H1 (cell line): Measurements from ENCODE around the gene GPRASP2.

Experiments used
- ASH2L ChIP-seq: fragments of 200-600, 300-600 bp; sonication (generic); IDR thresholded peaks from one replicate; pipeline ENCODE4 v1.7.1; 2017; ENCODE audit warnings: low read length
- CBX5 ChIP-seq: fragments of 300-800, 300-1000 bp; sonication (generic); IDR thresholded peaks from 2 replicates; pipeline ENCODE4 v1.7.1; 2016; ENCODE audit warnings: antibody characterized with exemption, low read length, low read depth
- CTCF ChIP-seq, 3 experiments: IDR thresholded peaks; 1 replicate in 2 of 3; 2 replicates in 1 of 3; pipeline versions ENCODE4 v1.5.1 to v1.6.1; 2011; ENCODE audit warnings: low read length in 3 of 3, mild to moderate bottlenecking in 3 of 3, inconsistent platforms in 2 of 3, low read depth in 1 of 3, moderate library complexity in 1 of 3; ENCODE audit not compliant: insufficient read depth in 1 of 3; ENCODE audit errors: control extremely low read depth in 1 of 3
- EZH2 ChIP-seq: fragments of 200-600 bp; sonication (generic); IDR thresholded peaks from 2 replicates; pipeline ENCODE4 v1.7.1; 2012; ENCODE audit warnings: low read depth, mild to moderate bottlenecking, moderate library complexity, low read length, inconsistent platforms; ENCODE audit not compliant: severe bottlenecking
- KDM1A ChIP-seq: fragments of 200-600, 300-600 bp; sonication (generic); IDR thresholded peaks from 2 replicates; pipeline ENCODE4 v1.7.1; 2016; ENCODE audit warnings: mild to moderate bottlenecking, low read length, borderline replicate concordance
- SIN3A ChIP-seq, 2 experiments: IDR thresholded peaks in 1 of 2; conservative IDR thresholded peaks in 1 of 2; 2 replicates each; pipeline ENCODE4 v1.6.1; 2011 to 2012; ENCODE audit warnings: low read length in 2 of 2, improper control_type of control experiment in 1 of 2, low read depth in 1 of 2, mild to moderate bottlenecking in 1 of 2
- SRF ChIP-seq: IDR thresholded peaks from 2 replicates; pipeline ENCODE4 v1.6.1; 2011; ENCODE audit warnings: mild to moderate bottlenecking, low read depth, low read length, moderate library complexity
- TCF12 ChIP-seq: IDR thresholded peaks from 2 replicates; pipeline ENCODE4 v1.6.1; 2011; ENCODE audit warnings: low read depth, mild to moderate bottlenecking, low read length
- TF ChIP-seq, protein P1 (sequence below): IDR thresholded peaks from 2 replicates; pipeline ENCODE4 v1.6.1; 2012; ENCODE audit warnings: inconsistent platforms
- TF ChIP-seq, protein P2 (sequence below): IDR thresholded peaks from 2 replicates; pipeline ENCODE4 v1.6.1; 2011; ENCODE audit warnings: low read length, improper control_type of control experiment

- TF ChIP-seq ASH2L (no peak), CTCF (IDR thresholded peaks at IDR 0.05; ENCODE audit: control extremely low read depth in 1 of 3, insufficient read depth in 1 of 3, low read depth in 1 of 3, low read length in 3 of 3) (no peak), TCF12 (no peak), KDM1A (no peak), EZH2 (no peak), CBX5 (no peak), SRF (no peak), SIN3A (conservative IDR thresholded peaks at IDR 0.05 in 1 of 2, IDR thresholded peaks at IDR 0.05 in 1 of 2; ENCODE audit: low read depth in 1 of 2, low read length in 2 of 2) (no peak)
- TF ChIP-seq, protein P1, sequence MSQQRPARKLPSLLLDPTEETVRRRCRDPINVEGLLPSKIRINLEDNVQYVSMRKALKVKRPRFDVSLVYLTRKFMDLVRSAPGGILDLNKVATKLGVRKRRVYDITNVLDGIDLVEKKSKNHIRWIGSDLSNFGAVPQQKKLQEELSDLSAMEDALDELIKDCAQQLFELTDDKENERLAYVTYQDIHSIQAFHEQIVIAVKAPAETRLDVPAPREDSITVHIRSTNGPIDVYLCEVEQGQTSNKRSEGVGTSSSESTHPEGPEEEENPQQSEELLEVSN = no peak
- TF ChIP-seq, protein P2, sequence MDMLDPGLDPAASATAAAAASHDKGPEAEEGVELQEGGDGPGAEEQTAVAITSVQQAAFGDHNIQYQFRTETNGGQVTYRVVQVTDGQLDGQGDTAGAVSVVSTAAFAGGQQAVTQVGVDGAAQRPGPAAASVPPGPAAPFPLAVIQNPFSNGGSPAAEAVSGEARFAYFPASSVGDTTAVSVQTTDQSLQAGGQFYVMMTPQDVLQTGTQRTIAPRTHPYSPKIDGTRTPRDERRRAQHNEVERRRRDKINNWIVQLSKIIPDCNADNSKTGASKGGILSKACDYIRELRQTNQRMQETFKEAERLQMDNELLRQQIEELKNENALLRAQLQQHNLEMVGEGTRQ = no peak
Measured at GRCh38 chrX:102715967-102716366, 3.7 kb downstream of the GPRASP2 start.
